GM23338 (cell line): ENCODE measurements around the gene CCDC40. TPM values are rescaled to one million over a fixed set of nuclear protein-coding genes. Genes with fewer than 3 reads are reported as not detected.

Experiments
- ATAC-seq: fragments of 200-7000 bp; cut with Tn5 transposase; 3 replicates; pipeline ENCODE4 v1.9.1; 2020
- DNase-seq: peaks from one replicate; pipeline ENCODE4 v3.0.0-alpha.2; 2015; ENCODE audit warnings: low spot score
- H2AFZ ChIP-seq: fragments of 200-600 bp; sonication (generic); 2 replicates; pipeline ENCODE4 v1.8.0; 2016; ENCODE audit warnings: antibody characterized with exemption, mild to moderate bottlenecking, moderate library complexity
- H3F3A ChIP-seq: fragments of 200-600 bp; sonication (generic); replicated peaks from 2 replicates; pipeline ENCODE4 v1.8.0; 2017; ENCODE audit warnings: antibody characterized with exemption, mixed run types, low read depth
- H3K27ac ChIP-seq: fragments of 200-600 bp; sonication (generic); 2 replicates; pipeline ENCODE4 v1.6.1; 2016; ENCODE audit warnings: low read depth
- H3K27me3 ChIP-seq: fragments of 200-600 bp; sonication (generic); 2 replicates; pipeline ENCODE4 v1.8.0; 2016; ENCODE audit warnings: mild to moderate bottlenecking, mixed run types, moderate library complexity; ENCODE audit not compliant: insufficient read depth
- H3K36me3 ChIP-seq: fragments of 200-600 bp; sonication (generic); 2 replicates; pipeline ENCODE4 v1.8.0; 2016; ENCODE audit warnings: mild to moderate bottlenecking; ENCODE audit not compliant: insufficient read depth
- H3K4me1 ChIP-seq: fragments of 200-600 bp; sonication (generic); 2 replicates; pipeline ENCODE4 v1.8.0; 2016; ENCODE audit warnings: mild to moderate bottlenecking, moderate library complexity; ENCODE audit not compliant: insufficient read depth
- H3K4me2 ChIP-seq: fragments of 200-600 bp; sonication (generic); 2 replicates; pipeline ENCODE4 v1.7.1; 2017; ENCODE audit warnings: mixed run types
- H3K4me3 ChIP-seq: fragments of 200-600 bp; sonication (generic); 2 replicates; pipeline ENCODE4 v1.6.1; 2016; ENCODE audit warnings: mixed run types
- H3K79me2 ChIP-seq: fragments of 200-600 bp; sonication (generic); replicated peaks from 2 replicates; pipeline ENCODE4 v1.8.0; 2017; ENCODE audit warnings: mild to moderate bottlenecking; ENCODE audit not compliant: insufficient read depth
- H3K9me2 ChIP-seq: fragments of 200-600 bp; sonication (generic); 2 replicates; pipeline ENCODE4 v1.8.0; 2017; ENCODE audit not compliant: insufficient read depth
- H4K20me1 ChIP-seq: fragments of 200-600 bp; sonication (generic); replicated peaks from 2 replicates; pipeline ENCODE4 v1.8.0; 2017; ENCODE audit warnings: mild to moderate bottlenecking; ENCODE audit not compliant: insufficient read depth
- H3K27ac Mint-ChIP-seq: 2 replicates; pipeline ENCODE4 v1.8.0; 2020; ENCODE audit warnings: inconsistent platforms, mild to moderate bottlenecking, moderate library complexity, mixed read lengths
- H3K27me3 Mint-ChIP-seq: 3 replicates; pipeline ENCODE4 v1.8.0; 2022; ENCODE audit warnings: low read depth, mild to moderate bottlenecking, moderate library complexity, mixed read lengths, inconsistent platforms; ENCODE audit not compliant: insufficient read depth, poor library complexity
- H3K36me3 Mint-ChIP-seq: 3 replicates; pipeline ENCODE4 v1.8.0; 2021; ENCODE audit warnings: low read depth, mild to moderate bottlenecking, inconsistent platforms, moderate library complexity, mixed read lengths
- H3K4me1 Mint-ChIP-seq: 3 replicates; pipeline ENCODE4 v1.8.0; 2020; ENCODE audit warnings: mild to moderate bottlenecking, inconsistent platforms, mixed read lengths
- H3K4me3 Mint-ChIP-seq: 3 replicates; pipeline ENCODE4 v1.8.0; 2021; ENCODE audit warnings: moderate library complexity, mild to moderate bottlenecking, inconsistent platforms, mixed read lengths
- H3K9me3 Mint-ChIP-seq: 3 replicates; pipeline ENCODE4 v1.8.0; 2020; ENCODE audit warnings: moderate library complexity, mild to moderate bottlenecking, inconsistent platforms, mixed read lengths
- CREB1 ChIP-seq: fragments of 250-450 bp; sonication (Bioruptor Pico); IDR thresholded peaks from 2 replicates; pipeline ENCODE4 v1.5.0; 2020; ENCODE audit warnings: low read depth, mild to moderate bottlenecking, moderate library complexity
- NANOG ChIP-seq: IDR thresholded peaks from 2 replicates; pipeline ENCODE4 v1.6.1; 2016; ENCODE audit warnings: antibody characterized with exemption, borderline replicate concordance
- polyA plus RNA-seq: library from polyadenylated mRNA; unstranded; fragments of >200 nt; fragmentation: Nextera tagmentation; extraction: Ambion mirVana; gene quantifications from 2 replicates; pipeline ENCODE4 v1.2.1, GENCODE V29; 2016
- total RNA-seq: library from RNA; depleted of rRNA; stranded (reverse); fragments of >200 nt; shearing (Covaris generic); gene quantifications from 2 replicates; pipeline ENCODE4 v1.2.3, GENCODE V29; 2014
- TF ChIP-seq, protein P1 (sequence below), 2 experiments: fragments of 200-600 bp in 1 of 2; sonication (generic) in 1 of 2; conservative IDR thresholded peaks; 2 replicates each; pipeline versions ENCODE4 v1.5.1 to v1.6.1; 2016 to 2017; ENCODE audit warnings: antibody characterized with exemption in 2 of 2, low read depth in 2 of 2, mild to moderate bottlenecking in 2 of 2, moderate library complexity in 1 of 2
- TF ChIP-seq, protein P2 (sequence below): IDR thresholded peaks from one replicate; pipeline ENCODE4 v1.6.1; 2018; ENCODE audit warnings: antibody characterized with exemption; ENCODE audit not compliant: unreplicated experiment
- TF ChIP-seq, protein P3 (sequence below): IDR thresholded peaks from 2 replicates; pipeline ENCODE4 v1.6.1; 2016; ENCODE audit warnings: antibody characterized with exemption

CCDC40 gene
- total and polyA plus RNA-seq, 2 experiments from 2014 or later, result 7.6 to 8.1 TPM

DNA sequence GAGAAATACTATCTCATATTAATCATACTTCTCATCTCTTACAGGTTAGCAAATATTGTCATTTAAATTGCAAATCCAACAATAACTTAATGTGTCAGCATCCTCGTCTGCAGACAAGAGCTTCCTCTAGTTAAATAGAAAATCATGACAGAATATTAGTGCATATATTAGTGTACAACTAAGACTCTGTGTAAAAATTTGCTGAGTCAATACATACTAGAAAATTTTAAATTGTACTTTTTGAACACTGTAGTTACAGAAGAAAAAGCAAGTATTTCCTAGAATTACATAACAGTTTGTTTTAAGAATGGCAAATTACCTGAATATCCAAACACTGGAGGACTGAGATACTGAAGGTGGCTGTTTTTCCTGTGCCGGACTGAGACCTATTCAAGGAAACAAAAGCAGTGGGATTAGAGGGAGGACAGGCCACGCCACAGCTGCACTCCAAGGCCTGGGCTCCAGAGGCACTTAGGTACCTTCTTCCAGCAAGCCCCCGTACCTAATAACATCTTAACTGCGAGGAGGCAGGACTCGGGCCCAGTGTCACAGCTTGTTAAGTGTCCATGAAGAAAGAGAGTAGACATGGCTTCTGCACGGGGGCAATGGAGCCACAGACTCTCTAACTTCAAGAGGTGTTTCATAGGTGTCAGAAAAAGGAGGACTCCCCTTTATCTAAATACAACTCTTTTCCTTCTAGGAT, 105.2 kb downstream of the CCDC40 start (continued):
- no peak for TF ChIP-seq CREB1 (CRISPR knock-in tag)
- TF ChIP-seq, protein P1, sequence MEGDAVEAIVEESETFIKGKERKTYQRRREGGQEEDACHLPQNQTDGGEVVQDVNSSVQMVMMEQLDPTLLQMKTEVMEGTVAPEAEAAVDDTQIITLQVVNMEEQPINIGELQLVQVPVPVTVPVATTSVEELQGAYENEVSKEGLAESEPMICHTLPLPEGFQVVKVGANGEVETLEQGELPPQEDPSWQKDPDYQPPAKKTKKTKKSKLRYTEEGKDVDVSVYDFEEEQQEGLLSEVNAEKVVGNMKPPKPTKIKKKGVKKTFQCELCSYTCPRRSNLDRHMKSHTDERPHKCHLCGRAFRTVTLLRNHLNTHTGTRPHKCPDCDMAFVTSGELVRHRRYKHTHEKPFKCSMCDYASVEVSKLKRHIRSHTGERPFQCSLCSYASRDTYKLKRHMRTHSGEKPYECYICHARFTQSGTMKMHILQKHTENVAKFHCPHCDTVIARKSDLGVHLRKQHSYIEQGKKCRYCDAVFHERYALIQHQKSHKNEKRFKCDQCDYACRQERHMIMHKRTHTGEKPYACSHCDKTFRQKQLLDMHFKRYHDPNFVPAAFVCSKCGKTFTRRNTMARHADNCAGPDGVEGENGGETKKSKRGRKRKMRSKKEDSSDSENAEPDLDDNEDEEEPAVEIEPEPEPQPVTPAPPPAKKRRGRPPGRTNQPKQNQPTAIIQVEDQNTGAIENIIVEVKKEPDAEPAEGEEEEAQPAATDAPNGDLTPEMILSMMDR (conservative IDR thresholded peaks at IDR 0.05; ENCODE audit: low read depth in 2 of 2), result no peak
- TF ChIP-seq, protein P2, sequence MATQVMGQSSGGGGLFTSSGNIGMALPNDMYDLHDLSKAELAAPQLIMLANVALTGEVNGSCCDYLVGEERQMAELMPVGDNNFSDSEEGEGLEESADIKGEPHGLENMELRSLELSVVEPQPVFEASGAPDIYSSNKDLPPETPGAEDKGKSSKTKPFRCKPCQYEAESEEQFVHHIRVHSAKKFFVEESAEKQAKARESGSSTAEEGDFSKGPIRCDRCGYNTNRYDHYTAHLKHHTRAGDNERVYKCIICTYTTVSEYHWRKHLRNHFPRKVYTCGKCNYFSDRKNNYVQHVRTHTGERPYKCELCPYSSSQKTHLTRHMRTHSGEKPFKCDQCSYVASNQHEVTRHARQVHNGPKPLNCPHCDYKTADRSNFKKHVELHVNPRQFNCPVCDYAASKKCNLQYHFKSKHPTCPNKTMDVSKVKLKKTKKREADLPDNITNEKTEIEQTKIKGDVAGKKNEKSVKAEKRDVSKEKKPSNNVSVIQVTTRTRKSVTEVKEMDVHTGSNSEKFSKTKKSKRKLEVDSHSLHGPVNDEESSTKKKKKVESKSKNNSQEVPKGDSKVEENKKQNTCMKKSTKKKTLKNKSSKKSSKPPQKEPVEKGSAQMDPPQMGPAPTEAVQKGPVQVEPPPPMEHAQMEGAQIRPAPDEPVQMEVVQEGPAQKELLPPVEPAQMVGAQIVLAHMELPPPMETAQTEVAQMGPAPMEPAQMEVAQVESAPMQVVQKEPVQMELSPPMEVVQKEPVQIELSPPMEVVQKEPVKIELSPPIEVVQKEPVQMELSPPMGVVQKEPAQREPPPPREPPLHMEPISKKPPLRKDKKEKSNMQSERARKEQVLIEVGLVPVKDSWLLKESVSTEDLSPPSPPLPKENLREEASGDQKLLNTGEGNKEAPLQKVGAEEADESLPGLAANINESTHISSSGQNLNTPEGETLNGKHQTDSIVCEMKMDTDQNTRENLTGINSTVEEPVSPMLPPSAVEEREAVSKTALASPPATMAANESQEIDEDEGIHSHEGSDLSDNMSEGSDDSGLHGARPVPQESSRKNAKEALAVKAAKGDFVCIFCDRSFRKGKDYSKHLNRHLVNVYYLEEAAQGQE, result no peak
- TF ChIP-seq NANOG, result no peak
- TF ChIP-seq, protein P3, sequence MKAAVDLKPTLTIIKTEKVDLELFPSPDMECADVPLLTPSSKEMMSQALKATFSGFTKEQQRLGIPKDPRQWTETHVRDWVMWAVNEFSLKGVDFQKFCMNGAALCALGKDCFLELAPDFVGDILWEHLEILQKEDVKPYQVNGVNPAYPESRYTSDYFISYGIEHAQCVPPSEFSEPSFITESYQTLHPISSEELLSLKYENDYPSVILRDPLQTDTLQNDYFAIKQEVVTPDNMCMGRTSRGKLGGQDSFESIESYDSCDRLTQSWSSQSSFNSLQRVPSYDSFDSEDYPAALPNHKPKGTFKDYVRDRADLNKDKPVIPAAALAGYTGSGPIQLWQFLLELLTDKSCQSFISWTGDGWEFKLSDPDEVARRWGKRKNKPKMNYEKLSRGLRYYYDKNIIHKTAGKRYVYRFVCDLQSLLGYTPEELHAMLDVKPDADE, result no peak

DNA sequence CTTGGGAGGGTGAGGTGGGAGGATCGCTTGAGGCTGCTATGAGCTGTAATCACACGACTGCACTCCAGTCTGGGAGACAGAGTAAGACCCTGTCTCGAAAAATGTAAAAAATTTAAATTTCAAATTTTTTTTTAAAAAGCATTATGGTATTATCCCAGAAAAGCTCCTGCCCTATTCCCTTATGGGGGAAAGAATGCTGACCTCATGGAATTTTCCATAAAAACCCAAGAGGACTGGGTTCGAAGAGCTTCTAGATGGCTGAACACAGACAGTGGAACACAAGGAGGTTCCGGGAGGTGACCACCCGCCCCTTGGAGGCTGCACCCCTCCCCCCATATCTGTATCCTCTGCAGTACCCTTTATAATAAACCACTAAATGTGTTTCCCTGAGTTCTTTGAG, 106.5 kb downstream of the CCDC40 start:
- Mint-ChIP-seq H3K27me3 (peaks cover 12% of the 10 kb centered on the region), H3K4me3 (no peak overlapping the region), H3K27ac (no peak overlapping the region), H3K9me3 (no peaks in the 10 kb centered on the region), H3K36me3 (peaks cover 79% of the 10 kb centered on the region), H3K4me1 (peaks cover 17% of the 10 kb centered on the region)
- no peak for ATAC-seq
- H3K27ac ChIP-seq, result no peak overlapping the region
- H3K36me3 ChIP-seq, result peaks cover 70% of the 10 kb centered on the region
- H3K4me1 ChIP-seq, result peaks cover 12% of the 10 kb centered on the region
- H2AFZ ChIP-seq, result no peak overlapping the region
- no peaks in the 10 kb centered on the region for H3K9me2 ChIP-seq
- TF ChIP-seq, protein P2, result no peak
- no peaks in the 10 kb centered on the region for H3K27me3 ChIP-seq
- DNase-seq, result no peak
- H3K4me3 ChIP-seq, result no peak overlapping the region
- peaks cover 62% of the 10 kb centered on the region for H4K20me1 ChIP-seq
- H3K4me2 ChIP-seq, result no peak overlapping the region
- peaks cover 19% of the 10 kb centered on the region for H3F3A ChIP-seq
- peaks cover 60% of the 10 kb centered on the region for H3K79me2 ChIP-seq
